Measurements from ENCODE around the gene GRIK4.
"Not testable (repeated sequence)": the region's sequence is repeated elsewhere in the genome, so short reads cannot be mapped to it uniquely, and the experiment has no call there.

Gene GRIK4

DNA sequence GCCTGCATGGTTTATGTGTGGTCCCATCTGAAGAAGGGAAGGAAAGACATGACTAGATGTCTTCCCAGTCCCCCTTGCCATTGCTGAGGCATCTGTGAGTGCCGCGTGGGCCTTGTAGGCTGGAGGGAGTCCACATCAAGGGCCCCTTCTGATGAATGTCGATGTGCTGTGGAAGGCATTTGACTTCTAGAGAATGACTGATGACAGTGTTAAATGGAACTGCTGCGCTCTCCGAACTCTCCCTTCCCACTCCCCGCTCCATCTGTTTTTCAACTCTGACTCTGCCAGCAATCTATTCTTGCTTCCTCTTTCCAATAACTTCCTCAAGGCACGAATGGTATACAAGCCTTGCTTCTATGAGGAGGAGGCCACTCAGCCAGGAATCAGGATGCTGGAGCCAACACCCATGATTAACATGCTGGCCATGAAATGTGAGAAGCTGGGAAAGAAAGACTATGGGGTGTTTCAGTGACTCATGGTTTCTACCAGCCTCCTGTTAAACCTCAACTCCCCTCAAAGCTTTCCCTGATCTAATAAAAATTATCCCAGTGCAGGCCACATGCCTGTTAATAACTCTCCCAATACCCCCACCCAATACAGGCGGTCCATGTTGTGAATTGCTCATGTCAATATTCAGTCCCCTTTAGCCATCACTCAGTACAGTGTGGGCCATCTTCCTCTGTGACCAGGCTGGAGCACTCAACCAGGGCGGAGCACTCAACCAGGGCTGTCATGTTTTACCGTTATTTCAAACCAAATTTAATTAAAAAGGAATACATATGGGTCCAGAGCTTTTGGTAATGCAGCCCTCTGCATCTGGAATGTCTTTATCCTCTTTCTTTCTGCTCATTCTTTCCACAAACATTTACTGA is 466.0 kb downstream of the GRIK4 start:
- no peak for DNase-seq

GRCh38 chr11:120978701-120979100 is 467.2 kb downstream of the GRIK4 start:
- DNase-seq: no peak

GRCh38 chr11:120985718-120986569 is 474.4 kb downstream of the GRIK4 start:
- DNase-seq: no peak

GRCh38 chr11:120988603-120989002 is 477.1 kb downstream of the GRIK4 start:
- no peak for DNase-seq

GRCh38 chr11:120991830-120992686 is 480.5 kb downstream of the GRIK4 start:
- DNase-seq: no peak

DNA sequence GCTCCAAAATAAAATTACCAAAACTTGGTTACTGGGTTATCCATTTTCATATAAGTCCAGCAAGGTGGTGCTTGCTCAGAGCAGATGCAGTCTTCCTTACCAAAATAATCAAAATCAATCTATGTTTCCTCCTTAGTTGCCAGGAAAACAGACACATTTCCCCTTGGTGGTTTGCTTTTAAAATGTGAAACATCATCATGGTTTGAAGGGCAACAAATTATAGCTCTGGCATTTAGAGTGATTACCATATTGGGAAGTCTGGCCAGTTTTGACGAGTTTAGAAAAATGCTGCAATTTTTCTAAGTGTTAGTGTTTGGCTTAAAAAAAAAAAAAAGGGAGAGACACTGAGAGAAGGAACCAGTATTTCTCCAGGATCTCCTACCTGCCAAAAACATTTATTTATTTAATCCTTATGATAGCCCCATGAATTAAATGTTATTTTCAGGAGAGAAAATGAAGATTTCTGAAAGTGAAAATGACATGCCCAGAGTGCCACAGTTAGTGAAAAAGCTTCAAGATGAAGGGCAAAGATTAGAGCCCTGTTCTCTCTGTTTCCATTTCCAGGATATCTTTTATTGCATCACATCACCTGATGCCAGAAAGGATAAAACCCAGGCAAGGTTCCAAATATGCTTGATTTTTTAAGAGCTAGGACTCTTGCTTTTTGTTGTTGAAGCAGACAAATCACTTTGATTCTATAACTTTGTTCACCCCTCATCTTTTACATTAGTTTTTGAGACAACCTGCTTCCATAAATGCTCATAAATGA is 482.7 kb downstream of the GRIK4 start:
- no peak for DNase-seq

- DNase-seq: no peak
Observed at GRCh38 chr11:120995184-120995583, 483.6 kb downstream of the GRIK4 start.

DNA sequence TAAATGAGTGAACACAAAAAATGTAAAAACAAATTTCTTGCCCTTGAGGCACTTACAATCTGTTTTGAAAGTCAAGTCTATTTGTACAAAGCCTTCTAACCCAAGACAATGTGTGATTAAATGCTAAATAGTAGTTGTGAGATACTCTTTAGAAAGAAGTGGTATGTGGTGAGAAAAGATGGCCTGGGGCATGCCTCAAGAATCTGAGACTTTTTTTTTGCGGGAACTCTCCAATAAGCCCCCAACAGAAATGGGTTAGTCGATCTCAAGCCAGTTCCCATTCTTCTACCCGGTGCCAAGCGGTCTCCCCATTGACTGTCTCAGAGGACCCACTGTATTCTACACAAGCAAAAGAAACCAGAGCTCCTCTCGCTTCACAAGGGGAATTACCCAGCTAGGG is 485.4 kb downstream of the GRIK4 start:
- DNase-seq: no peak

DNA sequence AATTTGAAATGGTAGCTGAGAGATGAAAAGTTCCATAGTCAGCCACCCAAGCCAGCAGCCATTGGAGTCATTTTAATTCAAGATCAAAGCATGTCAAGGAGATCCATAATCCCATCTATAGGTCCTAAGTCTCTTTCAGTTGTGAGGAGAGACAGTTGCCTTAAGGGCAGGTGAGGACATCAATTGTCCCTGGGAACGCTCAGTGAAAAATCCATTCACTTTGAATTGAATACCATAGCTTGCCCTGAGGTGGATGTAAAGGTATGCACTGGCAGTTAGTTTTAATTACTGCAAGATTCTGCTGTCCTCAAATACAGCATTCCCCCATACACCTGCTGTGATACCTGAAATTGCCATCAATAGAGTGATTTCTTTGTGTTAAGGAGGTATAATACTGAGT is 487.0 kb downstream of the GRIK4 start:
- DNase-seq: no peak

- no peak for DNase-seq
Observed at GRCh38 chr11:121004206-121004840, 492.8 kb downstream of the GRIK4 start.

GRCh38 chr11:121006922-121007321 is 495.4 kb downstream of the GRIK4 start:
- DNase-seq: no peak

GRCh38 chr11:121008551-121008950 is 497.0 kb downstream of the GRIK4 start:
- DNase-seq: no peak

DNA sequence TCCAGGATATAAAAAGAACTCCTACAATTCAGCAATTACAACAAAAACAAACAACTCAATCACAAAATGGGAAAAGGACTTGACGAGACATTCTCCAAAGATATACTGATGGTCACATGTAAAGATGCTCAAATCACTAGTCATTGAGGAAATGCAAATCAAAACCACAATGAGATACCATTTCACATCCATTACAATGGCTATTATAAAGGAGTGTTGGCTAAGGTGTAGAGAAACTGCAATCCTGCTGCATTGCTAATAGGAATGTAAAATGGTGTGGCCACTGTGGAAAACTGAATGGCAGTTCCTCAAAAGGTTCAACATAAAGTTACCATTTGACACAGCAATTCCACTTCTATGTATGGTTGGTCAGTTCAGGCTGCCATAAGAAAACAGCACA is 500.5 kb downstream of the GRIK4 start:
- no peak for DNase-seq

DNA sequence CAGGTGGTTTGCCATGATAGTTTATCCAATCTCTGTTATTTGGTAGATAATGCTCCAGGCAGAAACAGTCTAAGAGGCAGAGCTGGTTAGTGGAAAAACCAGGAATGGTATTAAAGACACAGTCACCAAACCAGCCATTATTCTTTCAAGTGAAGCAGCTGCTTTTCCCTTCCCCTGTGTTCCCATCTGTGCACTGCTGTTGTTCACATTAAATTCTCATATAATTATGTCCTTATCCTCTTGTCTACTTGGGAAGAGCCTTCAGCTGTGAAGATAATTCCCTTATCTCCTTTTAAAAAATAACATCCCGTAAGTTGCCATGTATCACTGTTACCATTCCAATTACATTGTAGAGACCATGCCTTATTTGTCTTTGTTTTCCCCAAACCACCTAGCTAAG is 507.2 kb downstream of the GRIK4 start:
- no peak for DNase-seq

DNA sequence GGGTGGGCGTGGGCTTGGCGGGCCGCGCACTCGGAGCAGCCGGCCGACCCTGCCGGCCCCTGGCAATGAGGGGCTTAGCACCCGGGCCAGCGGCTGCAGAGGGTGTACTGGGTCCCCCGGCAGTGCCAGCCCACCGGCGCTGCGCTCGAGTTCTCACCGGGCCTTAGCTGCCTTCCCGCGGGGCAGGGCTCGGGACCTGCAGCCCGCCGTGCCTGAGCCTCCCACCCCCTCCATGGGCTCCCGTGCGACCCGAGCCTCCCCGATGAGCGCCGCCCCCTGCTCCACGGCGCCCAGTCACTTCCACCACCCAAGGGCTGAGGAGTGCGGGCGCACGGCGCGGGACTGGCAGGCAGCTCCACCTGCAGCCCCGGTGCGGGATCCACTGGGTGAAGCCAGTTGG is 510.2 kb downstream of the GRIK4 start:
- not testable (repeated sequence) for DNase-seq

DNA sequence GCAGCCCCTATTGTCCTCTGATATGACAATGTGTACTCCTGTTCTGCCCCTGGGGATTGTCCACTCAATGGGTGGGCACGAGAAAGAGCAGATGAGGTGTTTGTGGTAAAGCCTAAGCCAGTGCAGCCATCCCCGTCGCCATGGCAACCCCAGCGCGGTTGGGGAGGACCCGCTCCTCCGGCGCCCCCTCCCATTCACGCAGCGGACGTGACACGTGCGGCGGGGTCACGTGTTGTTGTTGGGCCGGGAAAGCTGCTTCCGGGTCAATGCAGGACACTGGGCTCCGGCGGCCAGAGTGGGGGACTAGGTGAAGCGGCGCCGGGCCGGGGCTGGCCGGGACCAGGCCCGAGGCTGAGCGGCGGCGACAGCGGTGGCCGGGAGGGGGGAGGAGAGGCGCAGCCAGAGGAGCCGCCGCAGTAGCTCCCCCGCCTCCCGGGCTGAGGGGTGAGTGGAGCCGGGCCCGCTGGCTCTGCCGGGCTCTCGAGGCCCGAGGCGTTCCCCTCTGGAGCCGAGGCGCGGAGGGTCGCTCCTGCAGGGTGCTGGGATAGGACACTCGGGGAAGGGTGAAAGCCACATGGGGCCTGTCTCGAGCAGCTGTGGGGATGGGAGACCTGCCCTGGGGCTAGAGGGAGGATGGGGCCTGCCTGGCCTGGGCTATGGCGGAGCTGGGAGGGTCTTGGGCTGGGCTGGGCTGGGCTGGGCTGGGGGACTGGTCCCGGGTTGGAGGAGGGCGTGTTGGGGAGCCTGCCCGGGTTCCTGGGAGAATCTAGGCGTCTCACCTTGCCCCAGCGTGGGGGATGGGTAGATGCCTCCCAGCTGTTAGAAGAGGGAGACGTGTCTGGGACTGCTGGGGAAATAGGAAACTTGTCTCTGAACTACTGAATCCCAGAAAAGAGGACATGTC is 512.6 kb downstream of the GRIK4 start, which contains the start of gene TBCEL:
TBCEL (plus strand) TSS at position 255 of the 904 bp plus-strand sequence. CDS start 21,589 bp downstream, outside the sequence.
- peak in 1 of 2 donors; percentile 45 for DNase-seq

DNA sequence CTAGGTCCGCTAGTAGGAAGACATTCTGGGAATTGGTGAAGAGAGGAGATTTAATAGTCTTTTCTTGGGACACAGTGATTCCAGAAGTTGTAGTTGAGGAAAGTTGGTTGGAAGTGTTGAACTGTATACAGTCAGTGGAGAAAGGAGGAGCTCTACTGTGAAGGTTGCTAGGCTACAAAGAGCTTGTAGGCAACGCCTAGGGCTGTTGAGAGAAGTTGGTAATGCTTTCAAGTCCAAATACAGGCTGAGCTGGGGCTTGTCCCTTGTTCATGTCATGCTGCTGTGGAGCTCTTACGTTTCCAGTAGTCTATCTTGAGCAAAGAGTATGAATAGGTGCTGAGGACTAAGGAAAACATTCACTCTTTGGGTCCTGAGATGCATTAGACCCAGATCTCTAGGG is 513.4 kb downstream of the GRIK4 start:
- no peak for DNase-seq

- DNase-seq: no peak
Observed at GRCh38 chr11:121029153-121029552, 517.6 kb downstream of the GRIK4 start.

DNA sequence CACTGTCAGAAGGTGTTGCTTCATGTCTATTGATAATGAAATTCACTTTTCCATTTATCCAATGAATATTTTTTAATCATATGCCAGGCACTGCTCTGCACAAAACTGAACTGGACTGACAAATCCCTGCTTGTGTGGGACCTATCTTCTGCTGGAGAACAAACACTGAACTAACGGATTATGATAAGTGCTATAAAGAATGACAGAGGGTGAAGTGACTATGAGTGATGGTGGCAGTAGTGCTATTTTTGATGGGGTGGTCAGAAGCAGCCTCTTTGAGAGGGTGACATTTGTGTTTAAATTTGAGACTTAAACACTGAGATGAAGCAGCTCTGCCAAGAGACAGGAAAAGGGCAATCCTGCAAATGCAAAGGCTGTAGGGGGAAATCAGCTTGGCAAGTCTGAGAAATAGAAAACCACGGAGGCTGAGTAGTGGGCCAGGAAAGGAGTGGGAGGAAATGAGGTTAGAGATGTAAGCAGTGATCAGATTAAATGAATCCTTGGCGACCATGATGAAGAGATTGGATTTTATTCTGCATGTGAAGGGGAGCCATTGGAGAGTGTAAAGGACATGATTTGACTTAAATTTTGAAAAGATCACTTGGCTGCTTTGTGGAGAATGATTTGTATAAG is 518.4 kb downstream of the GRIK4 start:
- DNase-seq: no peak

GRCh38 chr11:121031167-121031566 is 519.6 kb downstream of the GRIK4 start:
- DNase-seq: no peak

Data from bone marrow (tissue), 2 donors.